Measurements from ENCODE around the gene IL10RA.

The IL10RA gene

GRCh38 chr11:117979481-117980211 is 6.5 kb upstream of the IL10RA start:
- 92% methylated on average over 7 of the region's 7 CpGs for WGBS
- H3K27me3 ChIP-seq (ENCODE audit: insufficient read depth, low read length), result peaks cover 5% of the 10 kb centered on the region; the same call in 1 of the 2 replicates
- no peaks in the 10 kb centered on the region for H3K36me3 ChIP-seq (ENCODE audit: insufficient read depth, low read length)
- H3K4me3 ChIP-seq (ENCODE audit: low read length), result no peak overlapping the region
- no peaks in the 10 kb centered on the region for H3K9me3 ChIP-seq (ENCODE audit: insufficient read depth, low read depth, low read length)
- H3K27ac ChIP-seq (ENCODE audit: low read depth, low read length), result no peak overlapping the region
- H3K9ac ChIP-seq (ENCODE audit: low read depth, low read length), result no peak overlapping the region
- peaks cover 3% of the 10 kb centered on the region; the same call in 1 of the 2 replicates for H3K4me1 ChIP-seq (ENCODE audit: insufficient read depth, low read length)

GRCh38 chr11:117980280-117980679 is 5.9 kb upstream of the IL10RA start:
- Histone ChIP-seq H3K36me3 (ENCODE audit: insufficient read depth, low read length) (no peaks in the 10 kb centered on the region), H3K4me3 (ENCODE audit: low read length) (no peak overlapping the region), H3K27me3 (ENCODE audit: insufficient read depth, low read length) (peaks cover 11% of the 10 kb centered on the region), H3K4me1 (ENCODE audit: insufficient read depth, low read length) (peaks cover 3% of the 10 kb centered on the region; the same call in 1 of the 2 replicates), H3K9me3 (ENCODE audit: insufficient read depth, low read depth, low read length) (no peaks in the 10 kb centered on the region), H3K27ac (ENCODE audit: low read depth, low read length) (no peak overlapping the region), H3K9ac (ENCODE audit: low read depth, low read length) (no peak overlapping the region)
- WGBS, result 41% methylated on average over 2 of the region's 2 CpGs

- 94% methylated on average over 2 of the region's 3 CpGs for WGBS
- H3K36me3 ChIP-seq (ENCODE audit: insufficient read depth, low read length), result no peaks in the 10 kb centered on the region
- H3K4me3 ChIP-seq (ENCODE audit: low read length), result no peak overlapping the region
- H3K4me1 ChIP-seq (ENCODE audit: insufficient read depth, low read length), result peaks cover 3% of the 10 kb centered on the region; the same call in 1 of the 2 replicates
- no peak overlapping the region for H3K9ac ChIP-seq (ENCODE audit: low read depth, low read length)
- no peak overlapping the region for H3K27ac ChIP-seq (ENCODE audit: low read depth, low read length)
- H3K27me3 ChIP-seq (ENCODE audit: insufficient read depth, low read length), result peaks cover 13% of the 10 kb centered on the region
- no peaks in the 10 kb centered on the region for H3K9me3 ChIP-seq (ENCODE audit: insufficient read depth, low read depth, low read length)
These were observed 5.5 kb upstream of the IL10RA start for GRCh38 chr11:117980720-117981119.

- 83% methylated on average over 3 of the region's 3 CpGs for WGBS
- Histone ChIP-seq H3K4me1 (ENCODE audit: insufficient read depth, low read length) (peaks cover 8% of the 10 kb centered on the region), H3K36me3 (ENCODE audit: insufficient read depth, low read length) (no peaks in the 10 kb centered on the region), H3K9ac (ENCODE audit: low read depth, low read length) (no peak overlapping the region), H3K4me3 (ENCODE audit: low read length) (no peak overlapping the region), H3K27ac (ENCODE audit: low read depth, low read length) (no peak overlapping the region), H3K27me3 (ENCODE audit: insufficient read depth, low read length) (peaks cover 36% of the 10 kb centered on the region), H3K9me3 (ENCODE audit: insufficient read depth, low read depth, low read length) (no peaks in the 10 kb centered on the region)
These were observed 3.1 kb upstream of the IL10RA start for GRCh38 chr11:117983163-117983475.

GRCh38 chr11:117984476-117984875 is 1.7 kb upstream of the IL10RA start:
- WGBS, result 88% methylated on average over 4 of the region's 4 CpGs
- no peak overlapping the region for H3K4me3 ChIP-seq (ENCODE audit: low read length)
- H3K4me1 ChIP-seq (ENCODE audit: insufficient read depth, low read length), result peaks cover 5% of the 10 kb centered on the region; the same call in 1 of the 2 replicates
- H3K9me3 ChIP-seq (ENCODE audit: insufficient read depth, low read depth, low read length), result no peaks in the 10 kb centered on the region
- no peak overlapping the region for H3K9ac ChIP-seq (ENCODE audit: low read depth, low read length)
- H3K27me3 ChIP-seq (ENCODE audit: insufficient read depth, low read length), result peaks cover 46% of the 10 kb centered on the region
- no peaks in the 10 kb centered on the region for H3K36me3 ChIP-seq (ENCODE audit: insufficient read depth, low read length)
- H3K27ac ChIP-seq (ENCODE audit: low read depth, low read length), result no peak overlapping the region

- Histone ChIP-seq H3K9me3 (ENCODE audit: insufficient read depth, low read depth, low read length) (no peaks in the 10 kb centered on the region), H3K27ac (ENCODE audit: low read depth, low read length) (no peak overlapping the region), H3K9ac (ENCODE audit: low read depth, low read length) (no peak overlapping the region), H3K36me3 (ENCODE audit: insufficient read depth, low read length) (no peaks in the 10 kb centered on the region), H3K4me1 (ENCODE audit: insufficient read depth, low read length) (peaks cover 5% of the 10 kb centered on the region; the same call in 1 of the 2 replicates), H3K27me3 (ENCODE audit: insufficient read depth, low read length) (peaks cover 46% of the 10 kb centered on the region), H3K4me3 (ENCODE audit: low read length) (no peak overlapping the region; the same call in 1 of the 2 replicates)
- 89% methylated on average over 15 of the region's 15 CpGs for WGBS
These were observed 884 bp downstream of the IL10RA start for GRCh38 chr11:117986981-117987574.

GRCh38 chr11:117989351-117990102 is 3.3 kb downstream of the IL10RA start:
- Histone ChIP-seq H3K27me3 (ENCODE audit: insufficient read depth, low read length) (peaks cover 41% of the 10 kb centered on the region), H3K36me3 (ENCODE audit: insufficient read depth, low read length) (no peaks in the 10 kb centered on the region), H3K27ac (ENCODE audit: low read depth, low read length) (no peak overlapping the region), H3K9ac (ENCODE audit: low read depth, low read length) (no peak overlapping the region), H3K4me1 (ENCODE audit: insufficient read depth, low read length) (peaks cover 5% of the 10 kb centered on the region; the same call in 1 of the 2 replicates), H3K4me3 (ENCODE audit: low read length) (no peak overlapping the region), H3K9me3 (ENCODE audit: insufficient read depth, low read depth, low read length) (no peaks in the 10 kb centered on the region)
- 95% methylated on average over 13 of the region's 13 CpGs for WGBS

- H3K9ac ChIP-seq (ENCODE audit: low read depth, low read length), result no peak overlapping the region
- WGBS, result 85% methylated on average over 4 of the region's 4 CpGs
- no peak overlapping the region for H3K4me3 ChIP-seq (ENCODE audit: low read length)
- no peak overlapping the region for H3K27ac ChIP-seq (ENCODE audit: low read depth, low read length)
- H3K27me3 ChIP-seq (ENCODE audit: insufficient read depth, low read length), result peaks cover 20% of the 10 kb centered on the region
- H3K9me3 ChIP-seq (ENCODE audit: insufficient read depth, low read depth, low read length), result no peaks in the 10 kb centered on the region
- no peaks in the 10 kb centered on the region for H3K4me1 ChIP-seq (ENCODE audit: insufficient read depth, low read length)
- H3K36me3 ChIP-seq (ENCODE audit: insufficient read depth, low read length), result no peaks in the 10 kb centered on the region
These were observed 5.9 kb downstream of the IL10RA start for GRCh38 chr11:117992136-117992535.

- WGBS, result 89% methylated on average over 1 of the region's 2 CpGs
- no peak overlapping the region for H3K27ac ChIP-seq (ENCODE audit: low read depth, low read length)
- no peaks in the 10 kb centered on the region for H3K4me1 ChIP-seq (ENCODE audit: insufficient read depth, low read length)
- no peaks in the 10 kb centered on the region for H3K36me3 ChIP-seq (ENCODE audit: insufficient read depth, low read length)
- H3K4me3 ChIP-seq (ENCODE audit: low read length), result no peak overlapping the region
- H3K27me3 ChIP-seq (ENCODE audit: insufficient read depth, low read length), result peaks cover 15% of the 10 kb centered on the region
- no peaks in the 10 kb centered on the region for H3K9me3 ChIP-seq (ENCODE audit: insufficient read depth, low read depth, low read length)
- no peak overlapping the region for H3K9ac ChIP-seq (ENCODE audit: low read depth, low read length)
These were observed 6.4 kb downstream of the IL10RA start for GRCh38 chr11:117992620-117993019.

- 68% methylated on average over 9 of the region's 9 CpGs for WGBS
- Histone ChIP-seq H3K27ac (ENCODE audit: low read depth, low read length) (no peak overlapping the region), H3K4me1 (ENCODE audit: insufficient read depth, low read length) (no peaks in the 10 kb centered on the region), H3K9ac (ENCODE audit: low read depth, low read length) (no peak overlapping the region), H3K36me3 (ENCODE audit: insufficient read depth, low read length) (no peaks in the 10 kb centered on the region), H3K4me3 (ENCODE audit: low read length) (no peak overlapping the region), H3K9me3 (ENCODE audit: insufficient read depth, low read depth, low read length) (no peaks in the 10 kb centered on the region), H3K27me3 (ENCODE audit: insufficient read depth, low read length) (0 out of 2 replicates have a peak, but pooled peaks cover 2% of the 10 kb centered on the region)
These were observed 8.0 kb downstream of the IL10RA start for GRCh38 chr11:117993988-117994745.
